Urinary bladder (tissue), 4 donors: ENCODE data around the gene OR1A1. TPM values are rescaled to one million over a fixed set of nuclear protein-coding genes. Genes with fewer than 3 reads are reported as not detected.
"Not testable (repeated sequence)": the region's sequence is repeated elsewhere in the genome, so short reads cannot be mapped to it uniquely, and the experiment has no call there.

Experiments used
- DNase-seq: peaks from one replicate; pipeline ENCODE4 v3.0.0-alpha.2; 2015; ENCODE audit errors: extremely low spot score
- H3K27ac ChIP-seq: one replicate; pipeline ENCODE4 v1.5.1; 2013; ENCODE audit warnings: low read depth, mild to moderate bottlenecking, moderate library complexity
- H3K36me3 ChIP-seq: one replicate; pipeline ENCODE4 v1.6.1; 2013; ENCODE audit warnings: mild to moderate bottlenecking, moderate library complexity; ENCODE audit not compliant: insufficient read depth
- H3K4me1 ChIP-seq: one replicate; pipeline ENCODE4 v1.6.1; 2013; ENCODE audit warnings: mild to moderate bottlenecking, moderate library complexity; ENCODE audit not compliant: insufficient read depth
- H3K4me3 ChIP-seq: one replicate; pipeline ENCODE4 v1.5.1; 2013; ENCODE audit warnings: low read depth, low read length
- WGBS: extraction: QIAGEN DNeasy Blood & Tissue Kit; methylation state at CpG from one replicate; pipeline ENCODE4 v1.1.7; 2013; 5-methylcytosine and 5-hydroxymethylcytosine counted together
- polyA plus RNA-seq: library from polyadenylated mRNA; stranded (reverse); fragments of 200-250 nt; gene quantifications from one replicate; pipeline ENCODE4 v1.2.3, GENCODE V29; 2013
- total RNA-seq: library from RNA; depleted of rRNA; stranded (reverse); fragments of >200 nt; gene quantifications from one replicate; pipeline ENCODE4 v1.2.3, GENCODE V29; 2014
- donor health status: healthy with polysubstance abuse.
- donor health status: healthy.

Gene OR1A1, protein sequence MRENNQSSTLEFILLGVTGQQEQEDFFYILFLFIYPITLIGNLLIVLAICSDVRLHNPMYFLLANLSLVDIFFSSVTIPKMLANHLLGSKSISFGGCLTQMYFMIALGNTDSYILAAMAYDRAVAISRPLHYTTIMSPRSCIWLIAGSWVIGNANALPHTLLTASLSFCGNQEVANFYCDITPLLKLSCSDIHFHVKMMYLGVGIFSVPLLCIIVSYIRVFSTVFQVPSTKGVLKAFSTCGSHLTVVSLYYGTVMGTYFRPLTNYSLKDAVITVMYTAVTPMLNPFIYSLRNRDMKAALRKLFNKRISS
- total RNA-seq (not detected), polyA plus RNA-seq (not detected)

DNA sequence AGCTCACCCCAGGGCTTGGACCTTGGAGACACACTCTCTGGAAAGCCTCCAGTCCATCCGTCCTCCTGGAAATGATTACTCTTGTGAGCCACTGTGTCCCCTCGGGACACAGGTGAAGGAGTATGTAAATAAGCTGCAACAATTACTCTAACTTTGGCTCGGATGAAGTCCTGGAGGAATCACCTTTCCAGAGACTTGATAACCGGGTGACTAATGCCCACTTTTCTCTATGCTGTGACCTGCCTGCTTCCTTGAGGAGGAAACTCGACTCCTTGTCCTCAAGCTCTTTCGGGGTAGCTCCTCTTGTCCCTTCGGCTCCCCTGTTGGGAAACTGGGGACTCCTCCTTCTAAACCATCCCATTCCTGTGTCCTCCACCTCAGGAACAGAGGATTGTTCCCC, at the start of gene OR1A1:
Gene OR1A1 (plus strand): TSS at position 301 of the 400 bp plus-strand sequence. CDS start 7,954 bp downstream, outside the sequence.
- 68% methylated on average over 7 of the region's 7 CpGs for WGBS
- H3K4me3 ChIP-seq = no peak within 1 kb of the TSS
- DNase-seq = no peak
- no peak within 1 kb of the TSS for H3K27ac ChIP-seq
- H3K4me1 ChIP-seq = no peaks in the 10 kb centered on the region
- H3K36me3 ChIP-seq = no peaks in the 10 kb centered on the region

DNA sequence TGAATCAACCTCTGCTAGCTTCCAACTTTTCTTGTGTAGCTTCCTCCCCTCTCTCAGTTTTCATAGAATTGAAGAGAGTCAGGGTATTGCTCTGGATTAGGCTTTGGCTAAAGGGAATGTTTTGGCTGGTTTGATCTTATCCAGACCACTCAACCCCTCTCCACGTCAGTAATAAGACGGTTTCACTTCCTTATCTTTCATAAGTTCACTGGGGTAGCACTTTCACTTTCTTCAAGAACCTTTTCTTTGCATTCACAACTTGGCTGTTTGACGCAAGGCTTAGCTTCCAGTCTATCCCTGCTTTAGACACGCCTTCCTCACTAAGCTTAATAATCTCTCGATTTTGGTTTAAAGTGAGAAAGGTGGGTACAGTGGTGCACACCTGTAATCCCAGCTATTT, 39.9 kb upstream of the OR1A1 start:
- no peaks in the 10 kb centered on the region for H3K4me1 ChIP-seq
- WGBS = 56% methylated on average over 5 of the region's 5 CpGs
- H3K27ac ChIP-seq = no peak overlapping the region
- no peaks in the 10 kb centered on the region for H3K36me3 ChIP-seq
- H3K4me3 ChIP-seq = no peak overlapping the region
- no peak for DNase-seq

DNA sequence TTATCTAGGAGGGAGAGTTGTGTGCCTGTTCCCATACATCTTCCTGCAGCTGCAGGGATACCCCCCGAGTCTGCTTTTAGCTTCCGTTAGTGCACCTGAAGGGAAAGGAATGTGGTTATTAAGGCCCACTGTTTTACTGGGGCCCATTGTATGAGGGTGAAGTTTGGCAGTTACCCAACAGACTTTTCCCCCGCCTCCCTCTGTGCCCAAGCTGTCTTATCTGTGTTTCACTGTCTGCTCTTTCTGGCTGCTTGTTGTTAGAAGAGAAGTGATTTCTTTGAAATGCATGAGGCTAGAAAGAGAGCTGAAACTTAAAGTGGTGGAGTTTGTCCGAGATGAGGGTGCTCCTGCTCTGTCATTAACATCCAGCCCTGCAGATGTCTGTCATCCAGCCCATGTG, 17.5 kb upstream of the OR1A1 start:
- no peak overlapping the region for H3K27ac ChIP-seq
- no peaks in the 10 kb centered on the region for H3K36me3 ChIP-seq
- WGBS = 31% methylated on average over 4 of the region's 4 CpGs
- H3K4me1 ChIP-seq = no peaks in the 10 kb centered on the region
- no peak for DNase-seq
- no peak overlapping the region for H3K4me3 ChIP-seq

DNA sequence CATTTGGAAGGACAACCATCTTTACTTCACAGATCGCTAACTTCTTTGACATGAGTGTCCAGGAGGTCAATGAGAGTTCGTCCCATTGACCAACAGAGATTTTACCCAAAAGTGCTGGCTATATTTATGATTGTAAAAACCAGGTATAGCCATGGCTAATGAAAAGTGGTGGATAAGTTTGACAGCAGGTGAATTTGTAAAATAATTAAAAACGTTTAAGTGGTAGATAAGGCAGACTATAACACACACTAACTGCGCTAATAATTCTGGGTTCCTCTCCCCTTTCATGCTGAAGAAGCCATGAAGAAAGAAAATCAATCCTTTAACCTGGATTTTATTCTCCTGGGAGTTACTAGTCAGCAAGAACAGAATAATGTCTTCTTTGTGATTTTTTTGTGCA, 10.2 kb upstream of the OR1A1 start, which contains the start of gene OR1A2:
Gene OR1A2 (plus strand): TSS at position 301 of the 400 bp plus-strand sequence. CDS start 0 bp downstream, at position 301.
- Histone ChIP-seq H3K36me3 (no peaks in the 10 kb centered on the region), H3K4me3 (no peak within 1 kb of the TSS), H3K27ac (no peak within 1 kb of the TSS), H3K4me1 (no peaks in the 10 kb centered on the region)
- no peak for DNase-seq
- WGBS = 74% methylated on average over 4 of the region's 4 CpGs

DNA sequence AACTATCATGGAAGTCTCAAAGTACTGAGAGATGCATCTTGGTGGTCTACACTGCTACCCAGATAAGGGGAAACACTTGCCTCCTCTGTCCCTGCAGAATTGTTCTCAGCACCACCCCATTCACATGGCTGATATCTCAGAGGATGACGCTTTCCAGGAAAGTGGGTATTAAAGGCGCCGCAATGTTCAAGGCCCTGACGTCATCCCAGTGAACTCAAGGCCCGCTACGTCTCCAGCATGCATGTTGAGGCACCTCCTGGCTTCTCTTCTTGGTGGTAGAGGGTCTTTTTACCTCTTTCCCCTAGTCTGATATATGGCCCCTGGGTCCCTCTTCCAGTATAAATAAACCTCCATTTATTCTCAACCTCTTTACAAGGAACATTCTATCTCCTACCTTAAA, 1.0 kb downstream of the OR1A1 start:
- no peak for DNase-seq
- H3K4me3 ChIP-seq = no peak overlapping the region
- H3K36me3 ChIP-seq = no peaks in the 10 kb centered on the region
- 92% methylated on average over 6 of the region's 6 CpGs for WGBS
- no peaks in the 10 kb centered on the region for H3K4me1 ChIP-seq
- no peak overlapping the region for H3K27ac ChIP-seq

DNA sequence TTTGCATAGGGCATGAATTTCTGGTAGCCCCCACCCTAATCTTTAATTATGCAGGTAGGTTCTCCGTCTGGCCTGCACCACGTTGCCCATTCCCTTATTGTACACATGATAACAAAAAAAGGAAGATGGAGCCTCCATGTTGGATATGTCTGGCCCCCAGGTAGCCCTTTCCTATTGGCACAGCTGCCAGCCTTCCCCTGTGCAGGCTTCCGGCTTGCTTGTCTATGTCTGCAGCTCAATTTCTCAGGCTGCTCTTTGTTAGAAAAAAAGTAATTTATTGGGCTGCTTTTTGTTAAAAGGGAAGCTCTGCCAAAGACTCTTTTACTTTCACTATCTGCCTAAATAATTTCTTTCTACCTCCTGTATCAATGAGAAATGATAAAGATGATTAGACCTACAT, 5.5 kb downstream of the OR1A1 start:
- H3K27ac ChIP-seq = no peak overlapping the region
- no peaks in the 10 kb centered on the region for H3K4me1 ChIP-seq
- H3K4me3 ChIP-seq = no peak overlapping the region
- DNase-seq = no peak
- 86% methylated on average over 3 of the region's 3 CpGs for WGBS
- H3K36me3 ChIP-seq = no peaks in the 10 kb centered on the region

DNA sequence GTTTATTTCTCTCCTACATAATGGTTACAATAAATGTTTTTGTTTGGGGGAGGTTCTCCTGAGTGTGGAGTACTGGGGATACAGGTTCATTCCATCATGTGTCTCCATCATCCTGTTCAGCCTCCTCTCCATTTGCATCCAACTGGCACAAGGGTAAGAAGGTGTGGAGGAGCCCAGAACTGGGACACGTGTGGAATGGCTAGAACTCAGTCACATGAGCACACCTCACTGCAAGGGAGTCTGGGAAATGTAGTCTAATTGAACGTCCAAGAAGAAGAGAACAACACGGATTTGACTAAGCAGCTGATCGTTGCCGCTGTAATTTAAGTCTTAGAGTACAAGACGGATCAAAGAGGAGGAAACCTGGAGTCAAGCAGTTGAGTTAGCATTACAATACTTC, 6.1 kb downstream of the OR1A1 start:
- no peaks in the 10 kb centered on the region for H3K36me3 ChIP-seq
- no peak for DNase-seq
- no peak overlapping the region for H3K4me3 ChIP-seq
- 58% methylated on average over 6 of the region's 6 CpGs for WGBS
- H3K4me1 ChIP-seq = no peaks in the 10 kb centered on the region
- no peak overlapping the region for H3K27ac ChIP-seq

DNA sequence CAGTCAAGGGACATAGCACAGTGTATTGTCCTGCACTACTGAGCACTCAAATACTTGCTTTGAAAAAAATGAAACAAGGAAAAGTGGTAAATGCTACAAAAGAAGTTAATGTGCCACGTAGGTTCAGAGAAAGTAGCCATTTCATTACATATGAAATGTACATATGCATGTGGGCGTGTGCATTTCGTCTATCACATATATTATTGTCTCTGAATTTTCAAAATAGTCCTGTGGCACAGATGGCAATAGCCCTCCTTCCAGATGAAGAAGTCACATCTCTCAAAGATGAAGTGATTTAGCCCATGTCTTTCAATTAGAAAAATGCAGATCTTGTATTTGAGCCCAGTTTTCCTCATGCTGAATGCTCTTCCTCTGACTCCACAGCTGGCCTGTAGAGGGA, 12.5 kb downstream of the OR1A1 start:
- H3K36me3 ChIP-seq, H3K4me3 ChIP-seq, H3K4me1 ChIP-seq, DNase-seq, H3K27ac ChIP-seq: not testable (repeated sequence)
- 64% methylated on average over 3 of the region's 3 CpGs for WGBS

DNA sequence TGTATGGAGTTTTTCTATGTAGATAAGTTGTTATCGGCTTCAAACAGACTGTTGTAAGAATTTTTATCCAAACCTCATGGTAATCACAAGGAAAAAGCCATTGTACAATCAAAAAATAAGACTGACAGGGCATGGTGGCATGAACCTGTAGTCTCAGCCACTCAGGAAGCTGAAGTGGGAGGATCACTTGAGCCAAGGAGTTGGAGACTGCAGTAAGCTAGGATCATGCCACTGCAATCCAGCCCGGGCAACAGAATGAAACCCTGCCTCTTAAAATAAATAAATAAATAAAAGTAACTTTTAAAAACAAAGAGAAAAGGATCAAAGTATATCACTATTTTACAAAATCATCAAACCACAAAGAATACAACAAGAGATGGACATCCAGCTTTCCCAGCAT, 14.4 kb downstream of the OR1A1 start:
- WGBS = 88% methylated on average over 2 of the region's 2 CpGs
- no peaks in the 10 kb centered on the region for H3K36me3 ChIP-seq

DNA sequence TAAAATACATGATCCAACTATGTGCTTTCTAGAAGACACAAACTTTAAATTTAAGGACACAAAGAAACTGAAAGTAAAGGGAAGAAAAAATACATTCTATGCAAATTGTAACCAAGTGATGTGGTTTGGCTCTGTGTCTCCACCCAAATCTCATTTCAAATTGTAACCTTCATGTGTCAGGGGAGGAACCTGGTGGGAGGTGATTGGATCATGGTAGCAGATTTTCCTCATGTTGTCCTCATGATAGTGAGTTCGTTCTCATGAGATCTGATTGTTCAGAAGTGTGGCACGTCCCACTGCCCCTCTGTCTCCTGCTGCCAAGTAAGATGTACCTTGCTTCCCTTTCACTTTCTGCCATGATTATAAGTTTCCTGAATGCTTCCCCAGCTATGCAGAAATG, 15.0 kb downstream of the OR1A1 start:
- no peaks in the 10 kb centered on the region for H3K36me3 ChIP-seq
- no peak overlapping the region for H3K4me3 ChIP-seq
- WGBS = 59% methylated on average over 2 of the region's 2 CpGs
- DNase-seq = no peak
- H3K4me1 ChIP-seq = no peaks in the 10 kb centered on the region
- H3K27ac ChIP-seq = no peak overlapping the region

More for the DNA sequence above, 14.4 kb downstream of the OR1A1 start:
- H3K4me1 ChIP-seq = no peaks in the 10 kb centered on the region
- no peak overlapping the region for H3K4me3 ChIP-seq
- DNase-seq = no peak
- no peak overlapping the region for H3K27ac ChIP-seq

DNA sequence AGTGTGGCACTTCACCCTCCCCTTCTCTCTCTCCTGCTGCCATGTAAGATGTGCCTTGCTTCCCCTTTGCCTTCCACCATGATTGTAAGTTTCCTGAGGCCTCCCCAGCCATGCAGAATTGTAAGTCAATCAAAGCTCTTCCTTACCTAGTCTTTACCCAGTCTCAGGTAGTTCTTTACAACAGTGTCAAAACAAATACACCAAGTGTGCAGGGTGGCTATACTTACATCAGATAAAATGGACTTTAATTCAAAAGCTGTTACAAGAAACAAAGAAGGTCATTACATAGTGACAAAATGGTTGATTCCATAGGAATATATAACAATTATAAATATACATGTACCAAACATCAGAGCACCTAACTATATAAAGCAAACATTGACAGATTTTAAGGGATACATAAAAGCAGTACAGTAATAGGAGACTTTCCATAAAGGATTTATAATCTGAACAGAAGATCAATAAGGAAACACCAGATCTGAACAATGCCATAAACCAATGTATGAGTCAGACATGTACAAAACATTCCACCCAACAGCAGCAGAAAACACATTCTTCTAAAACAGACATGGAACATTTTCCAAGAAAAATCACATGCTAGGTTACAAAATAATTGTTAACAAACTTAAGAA, 17.4 kb downstream of the OR1A1 start:
- not testable (repeated sequence) for DNase-seq, H3K4me1 ChIP-seq, H3K36me3 ChIP-seq

DNA sequence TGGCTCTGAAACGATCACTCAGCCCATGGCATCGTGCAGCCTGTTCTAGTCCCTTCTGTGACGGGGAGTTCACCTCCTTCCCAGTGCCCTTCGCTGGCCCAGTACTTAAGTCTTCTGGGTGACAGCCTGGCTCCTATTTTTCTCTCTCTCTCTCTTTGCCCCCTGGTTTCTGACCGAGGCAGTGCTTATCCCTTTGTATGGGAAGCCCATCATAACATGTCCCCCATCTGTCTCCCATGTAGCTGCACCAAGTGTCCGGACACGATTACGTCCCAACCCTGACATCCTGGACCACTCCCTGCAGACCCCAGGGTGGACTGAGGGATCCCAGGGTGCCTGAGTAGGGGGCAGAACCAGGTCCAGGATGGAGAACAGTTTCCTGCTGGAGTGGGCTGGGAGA, 24.8 kb downstream of the OR1A1 start:
- not testable (repeated sequence) for H3K4me1 ChIP-seq, H3K36me3 ChIP-seq, H3K27ac ChIP-seq, DNase-seq, H3K4me3 ChIP-seq
- 72% methylated on average over 8 of the region's 8 CpGs for WGBS

More for the DNA sequence above, 17.4 kb downstream of the OR1A1 start:
- not testable (repeated sequence) for H3K27ac ChIP-seq, H3K4me3 ChIP-seq

DNA sequence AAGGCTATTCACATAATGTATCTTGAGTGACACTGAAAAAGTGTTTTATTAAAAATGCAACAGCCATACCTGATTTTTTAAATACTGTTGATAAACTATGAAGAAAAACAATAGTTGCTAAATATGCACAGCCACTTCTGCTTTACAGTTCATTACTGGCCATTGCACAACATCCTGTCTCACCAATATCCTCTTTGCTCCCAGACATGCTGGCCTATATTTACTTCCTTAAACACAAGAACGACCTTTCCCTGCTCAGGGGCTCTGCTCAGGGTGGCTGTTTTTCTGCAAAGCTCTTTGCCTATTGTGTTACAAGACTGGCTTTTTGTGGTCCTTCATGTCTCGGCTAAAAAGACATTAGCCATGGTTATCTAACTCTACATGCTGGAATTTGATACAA, 31.2 kb downstream of the OR1A1 start:
- not testable (repeated sequence) for H3K4me1 ChIP-seq
- 8% methylated on average over 1 of the region's 2 CpGs for WGBS

DNA sequence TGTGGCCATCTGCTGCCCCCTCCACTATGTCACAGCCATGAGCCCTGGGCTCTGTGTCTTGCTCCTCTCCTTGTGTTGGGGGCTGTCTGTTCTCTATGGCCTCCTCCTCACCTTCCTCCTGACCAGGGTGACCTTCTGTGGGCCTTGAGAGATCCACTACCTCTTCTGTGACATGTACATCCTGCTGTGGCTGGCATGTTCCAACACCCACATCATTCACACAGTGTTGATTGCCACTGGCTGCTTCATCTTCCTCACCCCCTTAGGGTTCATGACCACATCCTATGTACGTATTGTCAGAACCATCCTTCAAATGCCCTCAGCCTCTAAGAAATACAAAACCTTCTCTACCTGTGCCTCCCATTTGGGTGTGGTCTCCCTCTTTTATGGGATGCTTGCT, 33.6 kb downstream of the OR1A1 start:
- not testable (repeated sequence) for H3K4me3 ChIP-seq, H3K36me3 ChIP-seq, H3K27ac ChIP-seq, H3K4me1 ChIP-seq, DNase-seq
- no CpG with 5 or more reads among the region's 1 CpG for WGBS

More for the DNA sequence above, 31.2 kb downstream of the OR1A1 start:
- not testable (repeated sequence) for H3K36me3 ChIP-seq, DNase-seq, H3K4me3 ChIP-seq, H3K27ac ChIP-seq
